ENCODE measurements around the gene XPO6.

XPO6 gene

GRCh38 chr16:28073836-28074235 is 137.9 kb downstream of the XPO6 start:
- H3K4me1 ChIP-seq (ENCODE audit: control insufficient read depth in 5 of 5, insufficient read depth in 5 of 5, low read length in 5 of 5) = no peaks in the 10 kb centered on the region
- no peak overlapping the region for H3K27ac ChIP-seq (ENCODE audit: low read depth, low read length)

GRCh38 chr16:28072087-28072486 is 139.7 kb downstream of the XPO6 start:
- Histone ChIP-seq H3K27me3 (ENCODE audit: control insufficient read depth in 5 of 5, insufficient read depth in 4 of 5, low read length in 5 of 5) (peaks cover 0 to 19% (median 14%) of the 10 kb centered on the region in 5 donors), H3K9ac (ENCODE audit: low read length in 5 of 5) (no peak overlapping the region), H3K9me3 (ENCODE audit: control insufficient read depth in 5 of 5, low read length in 5 of 5) (no peaks in the 10 kb centered on the region), H3K27ac (ENCODE audit: low read depth, low read length) (no peak overlapping the region), H3K4me3 (ENCODE audit: low read depth in 1 of 5, low read length in 5 of 5) (no peak overlapping the region), H3K36me3 (ENCODE audit: control insufficient read depth in 5 of 5, insufficient read depth in 5 of 5, low read length in 5 of 5) (no peaks in the 10 kb centered on the region), H3K4me1 (ENCODE audit: control insufficient read depth in 5 of 5, insufficient read depth in 5 of 5, low read length in 5 of 5) (no peaks in the 10 kb centered on the region)

More at GRCh38 chr16:28073836-28074235, 137.9 kb downstream of the XPO6 start:
- Histone ChIP-seq H3K4me3 (ENCODE audit: low read depth in 1 of 5, low read length in 5 of 5) (no peak overlapping the region), H3K27me3 (ENCODE audit: control insufficient read depth in 5 of 5, insufficient read depth in 4 of 5, low read length in 5 of 5) (peaks cover 0 to 19% (median 14%) of the 10 kb centered on the region in 5 donors), H3K36me3 (ENCODE audit: control insufficient read depth in 5 of 5, insufficient read depth in 5 of 5, low read length in 5 of 5) (no peaks in the 10 kb centered on the region), H3K9ac (ENCODE audit: low read length in 5 of 5) (no peak overlapping the region), H3K9me3 (ENCODE audit: control insufficient read depth in 5 of 5, low read length in 5 of 5) (no peaks in the 10 kb centered on the region)

- Histone ChIP-seq H3K9me3 (ENCODE audit: control insufficient read depth in 5 of 5, low read length in 5 of 5) (no peaks in the 10 kb centered on the region), H3K4me3 (ENCODE audit: low read depth in 1 of 5, low read length in 5 of 5) (no peak overlapping the region), H3K27me3 (ENCODE audit: control insufficient read depth in 5 of 5, insufficient read depth in 4 of 5, low read length in 5 of 5) (peaks cover 0 to 16% (median 14%) of the 10 kb centered on the region in 5 donors), H3K27ac (ENCODE audit: low read depth, low read length) (no peak overlapping the region), H3K4me1 (ENCODE audit: control insufficient read depth in 5 of 5, insufficient read depth in 5 of 5, low read length in 5 of 5) (no peaks in the 10 kb centered on the region), H3K36me3 (ENCODE audit: control insufficient read depth in 5 of 5, insufficient read depth in 5 of 5, low read length in 5 of 5) (no peaks in the 10 kb centered on the region), H3K9ac (ENCODE audit: low read length in 5 of 5) (no peak overlapping the region)
Observed at GRCh38 chr16:28069971-28070794, 141.6 kb downstream of the XPO6 start.

GRCh38 chr16:28068976-28069375 is 142.8 kb downstream of the XPO6 start:
- no peak overlapping the region for H3K27ac ChIP-seq (ENCODE audit: low read depth, low read length)
- no peaks in the 10 kb centered on the region for H3K9me3 ChIP-seq (ENCODE audit: control insufficient read depth in 5 of 5, low read length in 5 of 5)
- no peaks in the 10 kb centered on the region for H3K4me1 ChIP-seq (ENCODE audit: control insufficient read depth in 5 of 5, insufficient read depth in 5 of 5, low read length in 5 of 5)
- H3K36me3 ChIP-seq (ENCODE audit: control insufficient read depth in 5 of 5, insufficient read depth in 5 of 5, low read length in 5 of 5) = no peaks in the 10 kb centered on the region
- no peak overlapping the region for H3K9ac ChIP-seq (ENCODE audit: low read length in 5 of 5)
- peaks cover 0 to 26% (median 17%) of the 10 kb centered on the region in 5 donors for H3K27me3 ChIP-seq (ENCODE audit: control insufficient read depth in 5 of 5, insufficient read depth in 4 of 5, low read length in 5 of 5)
- no peak overlapping the region for H3K4me3 ChIP-seq (ENCODE audit: low read depth in 1 of 5, low read length in 5 of 5)

GRCh38 chr16:28067604-28068379 is 144.0 kb downstream of the XPO6 start:
- Histone ChIP-seq H3K9ac (ENCODE audit: low read length in 5 of 5) (no peak overlapping the region), H3K36me3 (ENCODE audit: control insufficient read depth in 5 of 5, insufficient read depth in 5 of 5, low read length in 5 of 5) (no peaks in the 10 kb centered on the region), H3K4me3 (ENCODE audit: low read depth in 1 of 5, low read length in 5 of 5) (no peak overlapping the region), H3K4me1 (ENCODE audit: control insufficient read depth in 5 of 5, insufficient read depth in 5 of 5, low read length in 5 of 5) (no peaks in the 10 kb centered on the region), H3K9me3 (ENCODE audit: control insufficient read depth in 5 of 5, low read length in 5 of 5) (no peaks in the 10 kb centered on the region), H3K27me3 (ENCODE audit: control insufficient read depth in 5 of 5, insufficient read depth in 4 of 5, low read length in 5 of 5) (peaks cover 0 to 27% (median 19%) of the 10 kb centered on the region in 5 donors), H3K27ac (ENCODE audit: low read depth, low read length) (no peak overlapping the region)

GRCh38 chr16:28064706-28065249 is 147.0 kb downstream of the XPO6 start:
- H3K9me3 ChIP-seq (ENCODE audit: control insufficient read depth in 5 of 5, low read length in 5 of 5) = no peaks in the 10 kb centered on the region
- no peaks in the 10 kb centered on the region for H3K36me3 ChIP-seq (ENCODE audit: control insufficient read depth in 5 of 5, insufficient read depth in 5 of 5, low read length in 5 of 5)
- H3K4me1 ChIP-seq (ENCODE audit: control insufficient read depth in 5 of 5, insufficient read depth in 5 of 5, low read length in 5 of 5) = no peaks in the 10 kb centered on the region
- no peak overlapping the region for H3K27ac ChIP-seq (ENCODE audit: low read depth, low read length)
- peaks cover 16 to 37% (median 30%) of the 10 kb centered on the region in 5 donors for H3K27me3 ChIP-seq (ENCODE audit: control insufficient read depth in 5 of 5, insufficient read depth in 4 of 5, low read length in 5 of 5)
- no peak overlapping the region for H3K4me3 ChIP-seq (ENCODE audit: low read depth in 1 of 5, low read length in 5 of 5)
- no peak overlapping the region for H3K9ac ChIP-seq (ENCODE audit: low read length in 5 of 5)

GRCh38 chr16:28064150-28064549 is 147.6 kb downstream of the XPO6 start:
- Histone ChIP-seq H3K36me3 (ENCODE audit: control insufficient read depth in 5 of 5, insufficient read depth in 5 of 5, low read length in 5 of 5) (no peaks in the 10 kb centered on the region), H3K9me3 (ENCODE audit: control insufficient read depth in 5 of 5, low read length in 5 of 5) (no peaks in the 10 kb centered on the region), H3K27ac (ENCODE audit: low read depth, low read length) (no peak overlapping the region), H3K4me3 (ENCODE audit: low read depth in 1 of 5, low read length in 5 of 5) (no peak overlapping the region), H3K4me1 (ENCODE audit: control insufficient read depth in 5 of 5, insufficient read depth in 5 of 5, low read length in 5 of 5) (no peaks in the 10 kb centered on the region), H3K9ac (ENCODE audit: low read length in 5 of 5) (no peak overlapping the region), H3K27me3 (ENCODE audit: control insufficient read depth in 5 of 5, insufficient read depth in 4 of 5, low read length in 5 of 5) (peaks cover 16 to 39% (median 34%) of the 10 kb centered on the region in 5 donors)

- Histone ChIP-seq H3K4me1 (ENCODE audit: control insufficient read depth in 5 of 5, insufficient read depth in 5 of 5, low read length in 5 of 5) (no peaks in the 10 kb centered on the region), H3K9me3 (ENCODE audit: control insufficient read depth in 5 of 5, low read length in 5 of 5) (no peaks in the 10 kb centered on the region), H3K27me3 (ENCODE audit: control insufficient read depth in 5 of 5, insufficient read depth in 4 of 5, low read length in 5 of 5) (peaks cover 21 to 41% (median 39%) of the 10 kb centered on the region in 5 donors), H3K36me3 (ENCODE audit: control insufficient read depth in 5 of 5, insufficient read depth in 5 of 5, low read length in 5 of 5) (no peaks in the 10 kb centered on the region), H3K27ac (ENCODE audit: low read depth, low read length) (no peak within 1 kb of the TSS), H3K4me3 (ENCODE audit: low read depth in 1 of 5, low read length in 5 of 5) (no peak within 1 kb of the TSS), H3K9ac (ENCODE audit: low read length in 5 of 5) (no peak within 1 kb of the TSS)
Observed at GRCh38 chr16:28063591-28064061, 148.1 kb downstream of the XPO6 start, which contains the start of gene GSG1L. Gene GSG1L (minus strand): TSS chr16:28063714. CDS start chr16:28063424, 290 bp downstream.

GRCh38 chr16:28062847-28063521 is 148.8 kb downstream of the XPO6 start:
- H3K27ac ChIP-seq (ENCODE audit: low read depth, low read length) = no peak overlapping the region
- H3K9me3 ChIP-seq (ENCODE audit: control insufficient read depth in 5 of 5, low read length in 5 of 5) = no peaks in the 10 kb centered on the region
- H3K4me3 ChIP-seq (ENCODE audit: low read depth in 1 of 5, low read length in 5 of 5) = no peak overlapping the region
- H3K27me3 ChIP-seq (ENCODE audit: control insufficient read depth in 5 of 5, insufficient read depth in 4 of 5, low read length in 5 of 5) = peaks cover 25 to 44% (median 39%) of the 10 kb centered on the region in 5 donors
- no peaks in the 10 kb centered on the region for H3K36me3 ChIP-seq (ENCODE audit: control insufficient read depth in 5 of 5, insufficient read depth in 5 of 5, low read length in 5 of 5)
- no peak overlapping the region for H3K9ac ChIP-seq (ENCODE audit: low read length in 5 of 5)
- no peaks in the 10 kb centered on the region for H3K4me1 ChIP-seq (ENCODE audit: control insufficient read depth in 5 of 5, insufficient read depth in 5 of 5, low read length in 5 of 5)

Data from subcutaneous abdominal adipose tissue (tissue), 5 donors.